CD4-positive, alpha-beta T cell (primary cell): ENCODE data around the gene GAP43. TPM values are rescaled to one million over a fixed set of nuclear protein-coding genes. Genes with fewer than 3 reads are reported as not detected.

ENCODE experiments used
- ATAC-seq: fragments of 200-7000 bp; cut with Tn5 transposase; one replicate; pipeline ENCODE4 v1.10.0; 2022; ENCODE audit warnings: mild to moderate bottlenecking; ENCODE audit not compliant: poor library complexity
- CTCF ChIA-PET: fragments of 350-600 bp; sonication (Branson Sonifier 250); formaldehyde crosslinking; loops from one replicate; lab custom pipeline; 2021; ENCODE audit warnings: antibody characterized with exemption, inconsistent platforms; lab: Charles Lee
- POLR2A ChIA-PET: fragments of 350-600 bp; sonication (Branson Sonifier 250); formaldehyde crosslinking; loops from one replicate; lab custom pipeline; 2021; ENCODE audit warnings: antibody characterized with exemption, inconsistent platforms; lab: Charles Lee
- DNase-seq, 14 experiments: peaks; one replicate each; pipeline ENCODE4 v3.0.0-alpha.2; 2013 to 2020; ENCODE audit warnings: mixed read lengths in 2 of 14
- H3K27ac ChIP-seq, 2 donors: one replicate each; pipeline versions ENCODE4 v1.5.1 to v1.7.0; 2013; ENCODE audit warnings: low read length in 2 of 2, low read depth in 1 of 2, mild to moderate bottlenecking in 1 of 2
- H3K27me3 ChIP-seq, 2 experiments: 1 replicate in 1 of 2; 2 replicates in 1 of 2; pipeline versions ENCODE4 v1.6.1 to v1.7.0; 2013; ENCODE audit warnings: low read length in 2 of 2, control low read depth in 1 of 2, mild to moderate bottlenecking in 1 of 2, moderate library complexity in 1 of 2; ENCODE audit not compliant: insufficient read depth in 2 of 2, control insufficient read depth in 1 of 2
- H3K36me3 ChIP-seq: one replicate; pipeline ENCODE4 v1.6.1; 2013; ENCODE audit warnings: low read length, control low read depth; ENCODE audit not compliant: insufficient read depth
- H3K4me1 ChIP-seq: one replicate; pipeline ENCODE4 v1.6.1; 2013; ENCODE audit warnings: low read length, control low read depth; ENCODE audit not compliant: insufficient read depth
- H3K4me3 ChIP-seq: one replicate; pipeline ENCODE4 v1.5.1; 2013; ENCODE audit warnings: mild to moderate bottlenecking, low read length, moderate library complexity
- H3K9me3 ChIP-seq, 2 experiments: 1 replicate in 1 of 2; 2 replicates in 1 of 2; pipeline versions ENCODE4 v1.6.1 to v1.7.0; 2013; ENCODE audit warnings: low read length in 2 of 2, mild to moderate bottlenecking in 2 of 2, control low read depth in 1 of 2, moderate library complexity in 1 of 2; ENCODE audit not compliant: control insufficient read depth in 1 of 2, insufficient read depth in 1 of 2
- H3K27ac Mint-ChIP-seq: one replicate; pipeline ENCODE4 v1.8.0; 2020; ENCODE audit warnings: mixed read lengths
- H3K27me3 Mint-ChIP-seq: one replicate; pipeline ENCODE4 v1.8.0; 2021; ENCODE audit warnings: mixed read lengths
- H3K36me3 Mint-ChIP-seq: one replicate; pipeline ENCODE4 v1.8.0; 2021; ENCODE audit warnings: low read depth, mixed read lengths
- H3K4me1 Mint-ChIP-seq: one replicate; pipeline ENCODE4 v1.8.0; 2021; ENCODE audit warnings: low read depth, mixed read lengths
- H3K4me3 Mint-ChIP-seq: one replicate; pipeline ENCODE4 v1.8.0; 2020; ENCODE audit warnings: mild to moderate bottlenecking, mixed read lengths
- H3K9me3 Mint-ChIP-seq: one replicate; pipeline ENCODE4 v1.8.0; 2020; ENCODE audit warnings: mixed read lengths
- intact Hi-C, 2 experiments: fragments of 100-400 bp; cut with DNase I in 1 of 2; cut with micrococcal nuclease in 1 of 2; formaldehyde crosslinking; loops; one replicate each; pipeline versions ENCODE4 v1.15.1 to v1.9.0; 2023 to 2025; cut with DNase I, micrococcal nuclease
- total RNA-seq, 174 experiments: library from RNA in 2 of 174; stranded (reverse) in 2 of 174; gene quantifications; one replicate each; pipeline ENCODE4 v1.2.3 and lab custom pipeline; 2021 to 2026
- TF ChIP-seq, protein P1 (sequence below): fragments of 200-600 bp; IDR thresholded peaks from one replicate; pipeline ENCODE4 v1.8.0; 2022; ENCODE audit warnings: antibody characterized with exemption, mild to moderate bottlenecking

The GAP43 gene
- total RNA-seq, 2 experiments from 2014 or later = not detected

DNA sequence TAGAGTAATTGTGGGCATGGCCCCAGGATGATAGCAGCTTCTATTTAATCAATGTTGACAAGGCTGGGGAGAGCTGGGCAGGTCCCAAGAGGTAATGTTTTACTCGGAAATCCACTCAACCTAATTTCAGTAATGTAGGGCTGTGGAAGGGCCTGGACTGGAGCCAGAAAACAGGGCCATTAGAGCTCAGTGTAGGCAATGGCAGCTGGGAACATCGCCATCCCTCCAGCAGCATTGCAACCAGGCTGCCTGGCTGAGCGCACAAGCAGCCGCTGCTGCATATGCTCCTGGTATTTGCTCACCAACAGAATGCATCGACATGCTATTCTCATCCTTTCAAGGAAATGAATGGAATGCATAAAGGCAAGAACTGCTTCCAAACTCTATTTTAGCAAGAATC is 90.0 kb downstream of the GAP43 start:
- TF ChIP-seq, protein P1, sequence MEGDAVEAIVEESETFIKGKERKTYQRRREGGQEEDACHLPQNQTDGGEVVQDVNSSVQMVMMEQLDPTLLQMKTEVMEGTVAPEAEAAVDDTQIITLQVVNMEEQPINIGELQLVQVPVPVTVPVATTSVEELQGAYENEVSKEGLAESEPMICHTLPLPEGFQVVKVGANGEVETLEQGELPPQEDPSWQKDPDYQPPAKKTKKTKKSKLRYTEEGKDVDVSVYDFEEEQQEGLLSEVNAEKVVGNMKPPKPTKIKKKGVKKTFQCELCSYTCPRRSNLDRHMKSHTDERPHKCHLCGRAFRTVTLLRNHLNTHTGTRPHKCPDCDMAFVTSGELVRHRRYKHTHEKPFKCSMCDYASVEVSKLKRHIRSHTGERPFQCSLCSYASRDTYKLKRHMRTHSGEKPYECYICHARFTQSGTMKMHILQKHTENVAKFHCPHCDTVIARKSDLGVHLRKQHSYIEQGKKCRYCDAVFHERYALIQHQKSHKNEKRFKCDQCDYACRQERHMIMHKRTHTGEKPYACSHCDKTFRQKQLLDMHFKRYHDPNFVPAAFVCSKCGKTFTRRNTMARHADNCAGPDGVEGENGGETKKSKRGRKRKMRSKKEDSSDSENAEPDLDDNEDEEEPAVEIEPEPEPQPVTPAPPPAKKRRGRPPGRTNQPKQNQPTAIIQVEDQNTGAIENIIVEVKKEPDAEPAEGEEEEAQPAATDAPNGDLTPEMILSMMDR = no peak
- ChIA-PET POLR2A (no interaction called here), CTCF (no interaction called here)
- Mint-ChIP-seq H3K4me3 (no peak overlapping the region), H3K36me3 (no peaks in the 10 kb centered on the region), H3K9me3 (no peaks in the 10 kb centered on the region), H3K27me3 (peaks cover 36% of the 10 kb centered on the region), H3K4me1 (no peaks in the 10 kb centered on the region), H3K27ac (no peak overlapping the region)
- Histone ChIP-seq H3K27ac (no peak overlapping the region), H3K9me3 (no peaks in the 10 kb centered on the region), H3K36me3 (no peaks in the 10 kb centered on the region), H3K4me3 (no peak overlapping the region), H3K27me3 (peaks cover 0 to 17% of the 10 kb centered on the region in 2 experiments), H3K4me1 (no peaks in the 10 kb centered on the region)
- intact Hi-C loops = no loop called here
- ATAC-seq (no peak), DNase-seq (no peak)

DNA sequence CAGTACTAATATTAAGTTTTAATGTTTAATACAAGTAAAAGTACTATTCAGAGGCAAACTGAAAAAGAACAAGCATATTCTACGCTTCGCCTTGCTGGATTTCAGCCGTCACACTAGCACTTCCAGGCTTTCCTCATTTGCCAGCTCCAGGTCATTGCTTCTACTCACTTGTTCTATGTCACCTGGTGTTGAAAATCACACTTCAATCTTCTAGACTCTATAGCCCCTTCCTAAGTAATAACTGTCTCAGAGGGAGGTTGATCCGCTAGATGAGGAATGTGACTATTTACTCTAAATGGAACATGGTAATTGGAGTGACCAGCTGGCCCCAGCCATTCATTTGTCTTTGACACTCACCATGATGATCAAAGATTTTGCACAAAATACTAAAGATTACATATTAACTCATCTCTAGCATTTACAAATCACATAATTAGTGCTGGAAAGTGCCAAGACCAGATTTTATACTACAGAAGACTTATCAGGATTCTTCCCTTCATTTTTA is 92.0 kb downstream of the GAP43 start:
- TF ChIP-seq, protein P1 = no peak
- Mint-ChIP-seq H3K4me3 (no peak overlapping the region), H3K27ac (no peak overlapping the region), H3K36me3 (no peaks in the 10 kb centered on the region), H3K4me1 (no peaks in the 10 kb centered on the region), H3K9me3 (no peaks in the 10 kb centered on the region), H3K27me3 (peaks cover 46% of the 10 kb centered on the region)
- DNase-seq (no peak), ATAC-seq (no peak)
- Histone ChIP-seq H3K4me3 (no peak overlapping the region), H3K36me3 (no peaks in the 10 kb centered on the region), H3K27ac (no peak overlapping the region), H3K27me3 (peaks cover 0 to 27% of the 10 kb centered on the region in 2 experiments), H3K4me1 (no peaks in the 10 kb centered on the region), H3K9me3 (no peaks in the 10 kb centered on the region)
- ChIA-PET POLR2A (no interaction called here), CTCF (no interaction called here)
- intact Hi-C loops = no loop called here

- Mint-ChIP-seq H3K4me1 (no peaks in the 10 kb centered on the region), H3K4me3 (no peak overlapping the region), H3K27me3 (peaks cover 39% of the 10 kb centered on the region), H3K9me3 (no peaks in the 10 kb centered on the region), H3K27ac (no peak overlapping the region), H3K36me3 (no peaks in the 10 kb centered on the region)
- intact Hi-C loops = no loop called here
- DNase-seq (no peak), ATAC-seq (no peak)
- ChIA-PET POLR2A (no interaction called here), CTCF (no interaction called here)
- H3K36me3 ChIP-seq = no peaks in the 10 kb centered on the region
- H3K9me3 ChIP-seq = no peaks in the 10 kb centered on the region
- TF ChIP-seq, protein P1 = no peak
- H3K27ac ChIP-seq = no peak overlapping the region
- H3K4me1 ChIP-seq = no peaks in the 10 kb centered on the region
- H3K4me3 ChIP-seq = no peak overlapping the region
- H3K27me3 ChIP-seq = peaks cover 0 to 27% of the 10 kb centered on the region in 2 experiments
These were observed 97.7 kb downstream of the GAP43 start for GRCh38 chr3:115720983-115721382.
